Neural cell (in vitro differentiated cells): ENCODE results near the gene IDNK. TPM values are rescaled to one million over a fixed set of nuclear protein-coding genes. Genes with fewer than 3 reads are reported as not detected.

Experiments
- H2AFZ ChIP-seq: fragments of 200-600, 300-800 bp; sonication (generic), shearing (Covaris generic); 2 replicates; pipeline ENCODE4 v1.6.0; 2014; ENCODE audit warnings: low read depth, mild to moderate bottlenecking, antibody characterized with exemption, low read length, moderate library complexity
- H3F3A ChIP-seq: fragments of 200-600 bp; shearing (Covaris generic); 2 replicates; pipeline ENCODE4 v1.6.1; 2016; ENCODE audit warnings: mild to moderate bottlenecking, moderate library complexity, mixed read lengths, antibody characterized with exemption, low read length; ENCODE audit not compliant: insufficient read depth, poor library complexity, severe bottlenecking
- H3K27ac ChIP-seq: fragments of 200-600, 300-800 bp; sonication (generic), shearing (Covaris generic); 2 replicates; pipeline ENCODE4 v1.5.1; 2014; ENCODE audit warnings: mild to moderate bottlenecking, low read length, moderate library complexity
- H3K27me3 ChIP-seq: fragments of 300-800, 200-600 bp; sonication (generic), shearing (Covaris generic); 2 replicates; pipeline ENCODE4 v1.6.0; 2014; ENCODE audit warnings: mild to moderate bottlenecking, low read depth, low read length, moderate library complexity; ENCODE audit not compliant: insufficient read depth
- H3K36me3 ChIP-seq: fragments of 300-800, 200-600 bp; sonication (generic), shearing (Covaris generic); 2 replicates; pipeline ENCODE4 v1.5.1; 2014; ENCODE audit warnings: mild to moderate bottlenecking, antibody characterized with exemption, low read length, moderate library complexity; ENCODE audit not compliant: insufficient read depth
- H3K4me2 ChIP-seq: fragments of 300-800, 200-600 bp; sonication (generic), shearing (Covaris generic); 2 replicates; pipeline ENCODE4 v1.6.0; 2014; ENCODE audit warnings: mild to moderate bottlenecking, low read length
- H3K4me3 ChIP-seq: fragments of 300-800, 200-600 bp; sonication (generic), shearing (Covaris generic); 2 replicates; pipeline ENCODE4 v1.5.1; 2014; ENCODE audit warnings: mild to moderate bottlenecking, low read length, moderate library complexity
- H3K79me2 ChIP-seq: fragments of 200-600 bp; shearing (Covaris generic); replicated peaks from 2 replicates; pipeline ENCODE4 v1.6.0; 2014; ENCODE audit warnings: mild to moderate bottlenecking, low read length, moderate library complexity; ENCODE audit not compliant: insufficient read depth
- H3K9ac ChIP-seq: fragments of 300-800, 200-600 bp; sonication (generic), shearing (Covaris generic); 2 replicates; pipeline ENCODE4 v1.6.1; 2016; ENCODE audit warnings: mild to moderate bottlenecking, low read length, mixed read lengths
- H3K9me2 ChIP-seq: fragments of 200-600 bp; shearing (Covaris generic); 2 replicates; pipeline ENCODE4 v1.6.1; 2016; ENCODE audit warnings: mild to moderate bottlenecking, low read length, mixed read lengths; ENCODE audit not compliant: insufficient read depth
- H3K9me3 ChIP-seq: fragments of 200-600, 300-800 bp; sonication (generic), shearing (Covaris generic); 2 replicates; pipeline ENCODE4 v1.6.1; 2016; ENCODE audit warnings: mild to moderate bottlenecking, mixed run types, low read length, moderate library complexity, mixed read lengths
- H4K20me1 ChIP-seq: fragments of 200-600 bp; shearing (Covaris generic); 2 replicates; pipeline ENCODE4 v1.6.1; 2016; ENCODE audit warnings: mild to moderate bottlenecking, mixed run types; ENCODE audit not compliant: insufficient read depth
- CTCF ChIP-seq: fragments of 450-650 bp; IDR thresholded peaks from 2 replicates; pipeline ENCODE4 v1.5.1; 2014; ENCODE audit warnings: antibody characterized with exemption, mild to moderate bottlenecking, moderate library complexity; ENCODE audit not compliant: poor library complexity, severe bottlenecking
- EP300 ChIP-seq: fragments of 450-650 bp; conservative IDR thresholded peaks from 2 replicates; pipeline ENCODE4 v1.6.1; 2014; ENCODE audit warnings: antibody characterized with exemption, mild to moderate bottlenecking, moderate library complexity; ENCODE audit not compliant: poor library complexity, severe bottlenecking
- EZH2 ChIP-seq: fragments of 200-600, 300-800 bp; shearing (Covaris generic), sonication (generic); IDR thresholded peaks from 2 replicates; pipeline ENCODE4 v1.6.1; 2014; ENCODE audit warnings: antibody characterized with exemption, low read length, borderline replicate concordance, mild to moderate bottlenecking; ENCODE audit not compliant: insufficient read depth, poor library complexity, severe bottlenecking
- MXI1 ChIP-seq: fragments of 450-650 bp; conservative IDR thresholded peaks from 2 replicates; pipeline ENCODE4 v1.6.1; 2014; ENCODE audit warnings: antibody characterized with exemption, mild to moderate bottlenecking; ENCODE audit not compliant: poor library complexity, severe bottlenecking
- POLR2AphosphoS5 ChIP-seq: IDR thresholded peaks from 2 replicates; pipeline ENCODE4 v1.6.1; 2012
- RAD21 ChIP-seq: fragments of 450-650 bp; conservative IDR thresholded peaks from 2 replicates; pipeline ENCODE4 v1.6.1; 2014; ENCODE audit warnings: antibody characterized with exemption, mild to moderate bottlenecking, moderate library complexity
- REST ChIP-seq: IDR thresholded peaks from 2 replicates; pipeline ENCODE4 v1.6.1; 2012; ENCODE audit warnings: borderline replicate concordance
- SMC3 ChIP-seq: fragments of 450-650 bp; conservative IDR thresholded peaks from 2 replicates; pipeline ENCODE4 v1.6.1; 2014; ENCODE audit warnings: antibody characterized with exemption, mild to moderate bottlenecking, moderate library complexity; ENCODE audit not compliant: poor library complexity
- TAF1 ChIP-seq: IDR thresholded peaks from 2 replicates; pipeline ENCODE4 v1.6.1; 2012; ENCODE audit warnings: low read depth
- polyA plus RNA-seq: library from polyadenylated mRNA; depleted of rRNA; stranded (reverse); fragments of >200 nt; gene quantifications from 2 replicates; pipeline ENCODE4 v1.2.3, GENCODE V29; 2014

The IDNK gene
- polyA plus RNA-seq, 1 donor from 2014 or later, result 7.5 TPM

- Histone ChIP-seq H3K27me3 (no peaks in the 10 kb centered on the region), H3K9me3 (no peaks in the 10 kb centered on the region), H3K9ac (no peak overlapping the region), H4K20me1 (no peaks in the 10 kb centered on the region), H3K79me2 (no peaks in the 10 kb centered on the region), H3K27ac (no peak overlapping the region), H3K4me2 (no peak overlapping the region), H3K4me3 (no peak overlapping the region), H3K36me3 (peaks cover 3% of the 10 kb centered on the region), H2AFZ (no peak overlapping the region), H3K9me2 (no peaks in the 10 kb centered on the region), H3F3A (no peaks in the 10 kb centered on the region)
- no peak for TF ChIP-seq SMC3
- no peak for TF ChIP-seq EZH2
- TF ChIP-seq POLR2AphosphoS5, result no peak
- no peak for TF ChIP-seq EP300
- TF ChIP-seq TAF1, result no peak
- TF ChIP-seq RAD21, result no peak
- no peak for TF ChIP-seq MXI1
- no peak for TF ChIP-seq CTCF
- TF ChIP-seq REST, result no peak
Measured at GRCh38 chr9:83633255-83633654, 10.3 kb downstream of the IDNK start.

GRCh38 chr9:83633676-83634075 lies 10.7 kb downstream of the IDNK start:
- Histone ChIP-seq H3K27ac (no peak overlapping the region), H3K9me3 (no peaks in the 10 kb centered on the region), H3K79me2 (no peaks in the 10 kb centered on the region), H3K4me3 (no peak overlapping the region), H2AFZ (no peak overlapping the region), H3F3A (no peaks in the 10 kb centered on the region), H3K9me2 (no peaks in the 10 kb centered on the region), H4K20me1 (no peaks in the 10 kb centered on the region), H3K27me3 (no peaks in the 10 kb centered on the region), H3K36me3 (peaks cover 3% of the 10 kb centered on the region), H3K9ac (no peak overlapping the region), H3K4me2 (no peak overlapping the region)
- TF ChIP-seq TAF1 (no peak), CTCF (no peak), MXI1 (no peak), POLR2AphosphoS5 (no peak), EZH2 (no peak), EP300 (no peak), REST (no peak), SMC3 (no peak), RAD21 (no peak)
